GM19025 (cell line): ENCODE measurements around the gene CLDN34.

ENCODE experiments used
- ATAC-seq: cut with Tn5 transposase; IDR thresholded peaks from one replicate; pipeline ENCODE4 v1.9.1; 2021; ENCODE audit warnings: mild to moderate bottlenecking, low read depth, moderate library complexity; ENCODE audit not compliant: unreplicated experiment

CLDN34 gene

GRCh38 chrX:10014462-10015354 lies 47.5 kb downstream of the CLDN34 start:
- ATAC-seq, result peak; percentile 78

GRCh38 chrX:10015355-10015722 lies 48.2 kb downstream of the CLDN34 start:
- ATAC-seq, result peak; percentile 28

- ATAC-seq, result peak; percentile 14
Observed at GRCh38 chrX:10015723-10016518, 48.8 kb downstream of the CLDN34 start.

GRCh38 chrX:10016519-10017132 lies 49.5 kb downstream of the CLDN34 start:
- no peak for ATAC-seq

GRCh38 chrX:10017872-10018271 lies 50.7 kb downstream of the CLDN34 start:
- ATAC-seq, result no peak
